Fibroblast of upper back skin (primary cell): Measurements from ENCODE around the gene TCAF1.
"Not testable (repeated sequence)": the region's sequence is repeated elsewhere in the genome, so short reads cannot be mapped to it uniquely, and the experiment has no call there.

Source experiments
- DNase-seq: peaks from one replicate; pipeline ENCODE4 v3.0.0-alpha.2; 2013

TCAF1 gene

GRCh38 chr7:143905509-143905908 is 3.5 kb upstream of the TCAF1 start:
- DNase-seq: no peak

- no peak for DNase-seq
These were observed 440 bp upstream of the TCAF1 start for GRCh38 chr7:143902332-143902899.

- peak; percentile 36 for DNase-seq
These were observed 676 bp downstream of the TCAF1 start for GRCh38 chr7:143901332-143901667.

- no peak for DNase-seq
These were observed 1.7 kb downstream of the TCAF1 start for GRCh38 chr7:143900230-143900766.

- DNase-seq: no peak
These were observed 3.2 kb downstream of the TCAF1 start for GRCh38 chr7:143898810-143899209.

GRCh38 chr7:143896667-143897066 is 5.3 kb downstream of the TCAF1 start:
- DNase-seq: no peak

- peak; percentile 35 for DNase-seq
These were observed 9.3 kb downstream of the TCAF1 start for GRCh38 chr7:143892527-143893300.

- DNase-seq: no peak
These were observed 10.5 kb downstream of the TCAF1 start for GRCh38 chr7:143891457-143891856.

GRCh38 chr7:143890558-143890957 is 11.4 kb downstream of the TCAF1 start:
- no peak for DNase-seq

GRCh38 chr7:143889068-143889467 is 12.9 kb downstream of the TCAF1 start:
- no peak for DNase-seq

GRCh38 chr7:143886826-143887477 is 15.0 kb downstream of the TCAF1 start:
- DNase-seq: no peak

GRCh38 chr7:143885951-143886350 is 16.0 kb downstream of the TCAF1 start:
- no peak for DNase-seq

GRCh38 chr7:143884969-143885559 is 16.9 kb downstream of the TCAF1 start:
- peak; percentile 80 for DNase-seq

GRCh38 chr7:143884241-143884968 is 17.6 kb downstream of the TCAF1 start:
- no peak for DNase-seq

GRCh38 chr7:143882604-143883078 is 19.3 kb downstream of the TCAF1 start:
- DNase-seq: peak; percentile 61

GRCh38 chr7:143882020-143882603 is 19.9 kb downstream of the TCAF1 start:
- DNase-seq: peak; percentile 62

- DNase-seq: no peak
These were observed 23.1 kb downstream of the TCAF1 start for GRCh38 chr7:143878884-143879283.

GRCh38 chr7:143877098-143877497 is 24.9 kb downstream of the TCAF1 start:
- no peak for DNase-seq

GRCh38 chr7:143876218-143876617 is 25.8 kb downstream of the TCAF1 start:
- DNase-seq: no peak

GRCh38 chr7:143873242-143873641 is 28.7 kb downstream of the TCAF1 start:
- DNase-seq: not testable (repeated sequence)

- not testable (repeated sequence) for DNase-seq
These were observed 30.4 kb downstream of the TCAF1 start for GRCh38 chr7:143871534-143871933.

GRCh38 chr7:143857994-143858393 is 44.0 kb downstream of the TCAF1 start:
- DNase-seq: not testable (repeated sequence)
